NCI-H460 (cell line): Measurements from ENCODE around the gene INTS7. TPM values are rescaled to one million over a fixed set of nuclear protein-coding genes. Genes with fewer than 3 reads are reported as not detected.
"Not testable (repeated sequence)": the region's sequence is repeated elsewhere in the genome, so short reads cannot be mapped to it uniquely, and the experiment has no call there.

ENCODE experiments used
- DNase-seq: peaks from one replicate; pipeline ENCODE4 v3.0.0-alpha.2; 2016; ENCODE audit warnings: low read depth; ENCODE audit errors: extremely low read depth
- total RNA-seq: library from RNA; depleted of rRNA; stranded (reverse); fragments of >200 nt; shearing (Covaris generic); gene quantifications from 2 replicates; pipeline ENCODE4 v1.2.3, GENCODE V29; 2014

Gene INTS7
- total RNA-seq, 1 experiment from 2014 or later, result 45.5 TPM

DNA sequence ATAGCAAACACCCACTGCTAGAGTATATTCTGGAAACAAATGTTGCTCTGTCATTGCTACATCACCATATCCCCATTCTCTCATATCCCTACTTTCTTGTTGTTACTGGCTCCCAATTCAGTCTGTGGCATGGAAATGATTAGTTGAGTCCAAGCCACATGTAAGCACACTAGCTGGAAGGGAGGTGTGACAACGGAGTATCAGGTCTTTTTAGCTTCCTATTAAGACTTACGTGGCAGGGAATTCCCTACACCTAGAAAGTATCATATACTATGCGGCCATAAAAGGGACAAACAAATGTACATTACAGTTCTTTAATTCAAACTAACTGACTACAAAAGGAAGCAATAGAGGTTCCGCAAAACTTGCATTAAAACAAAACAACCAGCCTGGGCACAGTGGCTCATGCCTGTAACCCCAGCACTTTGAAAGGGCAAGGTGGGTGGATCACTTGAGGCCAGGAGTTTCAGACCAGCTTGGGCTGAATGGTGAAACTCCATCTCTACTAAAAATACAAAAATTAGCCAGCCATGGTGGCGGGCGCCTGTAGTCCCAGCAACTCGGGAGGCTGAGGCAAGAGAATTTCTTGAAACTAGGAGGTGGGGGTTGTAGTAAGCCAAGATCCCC is 48.6 kb downstream of the INTS7 start:
- DNase-seq, result no peak

DNA sequence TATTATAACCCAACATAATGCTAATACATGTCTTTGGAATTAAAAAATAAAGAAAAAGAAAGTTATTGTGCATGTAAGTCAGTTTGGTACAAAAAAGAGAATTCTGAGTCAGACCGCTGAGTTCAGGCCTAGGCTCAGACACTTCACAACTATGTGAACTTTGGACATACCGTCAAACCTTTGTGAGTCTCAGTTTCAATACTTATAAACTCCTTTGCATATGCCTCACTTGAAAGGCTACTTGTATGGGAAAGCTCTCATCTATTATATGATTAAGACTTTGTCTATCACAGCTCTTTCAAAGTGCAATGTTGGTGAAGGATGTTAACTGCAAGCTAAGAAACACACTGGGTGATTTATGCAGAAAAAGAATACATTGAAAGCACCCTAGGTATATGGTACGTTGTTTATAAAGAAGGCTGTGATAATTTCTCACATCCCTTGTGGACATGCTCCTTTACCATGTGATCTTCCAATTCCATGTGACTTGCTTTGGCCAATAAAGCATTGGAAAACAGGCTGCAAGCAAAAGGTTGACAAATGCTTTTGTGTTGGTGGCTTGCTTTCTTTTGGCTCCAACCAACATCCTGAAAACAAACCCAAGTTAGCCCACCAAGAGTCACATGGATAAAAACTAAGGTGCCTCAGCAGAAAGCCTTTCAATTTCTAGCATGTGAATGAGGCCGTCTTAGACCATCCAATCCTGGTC is 49.6 kb downstream of the INTS7 start:
- DNase-seq, result no peak

DNA sequence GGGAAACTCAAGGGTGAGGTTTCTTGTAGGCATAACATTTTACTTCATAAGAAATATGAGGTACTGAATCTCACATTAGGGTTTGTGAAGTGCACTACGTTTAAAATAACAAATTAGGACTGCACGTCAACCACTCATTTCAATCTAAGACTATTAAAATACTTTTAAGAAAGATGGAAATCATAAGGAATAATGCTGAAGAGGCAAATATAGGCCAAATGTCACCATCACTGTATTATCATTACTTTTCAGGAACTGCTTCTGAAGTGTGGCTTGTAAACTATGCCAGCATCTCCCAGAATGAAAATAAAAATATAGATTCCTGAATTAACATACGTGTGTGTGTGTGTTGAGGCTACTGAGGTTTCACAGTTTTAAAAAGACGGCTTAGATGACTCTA is 56.8 kb downstream of the INTS7 start:
- DNase-seq, result no peak

DNA sequence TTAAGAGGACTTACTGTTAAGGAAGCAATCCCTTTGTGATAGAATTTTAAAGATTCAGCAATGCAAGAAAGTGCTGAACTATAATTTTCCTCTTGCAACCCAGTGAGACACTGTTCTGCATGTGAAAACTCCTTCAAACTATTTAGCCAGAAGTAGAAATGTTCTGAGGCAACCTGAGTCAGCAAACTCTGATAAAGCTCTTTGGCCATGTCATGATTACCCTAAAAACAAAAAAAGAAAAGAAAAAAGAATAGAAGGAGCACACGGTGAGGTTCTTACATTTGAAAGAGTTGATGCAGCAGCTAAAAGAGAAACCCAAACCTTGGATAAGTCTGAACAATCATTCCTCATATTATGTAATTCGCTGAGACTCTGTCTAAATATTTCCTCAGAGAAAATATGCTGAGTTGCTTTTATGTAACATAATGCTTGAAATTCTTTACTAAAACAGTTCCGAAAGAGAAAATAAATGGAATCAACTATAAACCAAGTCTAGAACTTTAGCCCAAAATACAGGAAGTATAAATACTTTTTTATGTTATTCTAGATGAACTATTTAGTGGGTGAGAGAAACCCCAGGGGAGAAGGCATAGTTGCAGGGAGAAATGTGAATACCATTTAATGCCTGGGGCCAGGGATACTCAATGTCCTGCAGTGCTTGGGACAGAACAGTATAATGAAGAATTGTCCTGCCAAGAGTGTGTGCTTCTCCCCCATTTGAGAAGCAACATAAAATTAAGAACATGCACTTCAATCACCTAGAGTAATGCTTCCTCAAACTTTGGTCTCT is 60.0 kb downstream of the INTS7 start:
- no peak for DNase-seq

DNA sequence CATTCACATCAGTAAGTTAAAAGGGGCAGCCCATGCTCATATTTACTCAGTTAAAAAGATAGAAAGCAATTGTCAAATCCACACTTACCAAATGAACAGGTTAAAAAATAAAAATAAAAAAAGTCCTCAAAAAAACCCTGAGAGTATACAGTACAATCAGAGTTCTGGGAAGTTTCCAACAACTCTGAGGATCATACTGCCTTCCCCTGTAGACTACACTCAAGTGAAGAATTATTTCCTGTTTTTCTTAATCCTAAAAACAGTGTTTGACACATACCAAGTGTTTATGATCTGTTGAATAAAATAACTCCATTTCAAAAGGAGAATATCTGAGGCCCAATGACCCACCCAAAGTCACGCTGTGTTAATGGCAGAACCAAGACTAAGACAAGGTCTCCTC is 61.8 kb downstream of the INTS7 start:
- DNase-seq, result no peak

DNA sequence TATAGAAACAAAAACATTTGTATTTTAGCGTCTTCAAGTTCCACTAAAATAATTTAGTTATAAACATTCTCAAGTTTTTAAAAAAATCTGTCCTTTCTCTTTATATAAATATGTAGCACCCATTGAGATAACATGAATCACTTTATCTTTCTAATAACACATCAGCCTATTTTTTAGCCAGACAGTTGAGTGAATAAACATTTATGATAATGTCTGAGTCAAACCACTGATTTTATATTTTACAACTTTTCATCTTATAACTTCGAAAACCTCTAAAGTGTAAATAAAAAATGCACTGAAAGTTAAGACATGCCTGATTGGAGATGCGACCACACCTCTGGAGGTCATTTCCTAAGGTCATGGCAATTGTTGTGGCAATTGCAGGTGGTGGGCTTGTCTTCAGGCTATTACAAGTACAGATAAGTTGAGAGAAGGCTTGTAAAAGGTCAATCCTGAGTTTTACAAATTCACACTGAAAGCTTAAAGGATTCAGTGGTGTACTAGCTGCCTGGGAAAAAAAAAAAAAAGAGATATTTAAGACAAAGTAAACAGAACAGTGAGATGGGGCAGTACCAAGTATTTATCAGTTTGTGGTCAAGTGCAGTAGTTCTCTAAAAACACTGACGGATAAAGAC is 67.0 kb downstream of the INTS7 start:
- no peak for DNase-seq

DNA sequence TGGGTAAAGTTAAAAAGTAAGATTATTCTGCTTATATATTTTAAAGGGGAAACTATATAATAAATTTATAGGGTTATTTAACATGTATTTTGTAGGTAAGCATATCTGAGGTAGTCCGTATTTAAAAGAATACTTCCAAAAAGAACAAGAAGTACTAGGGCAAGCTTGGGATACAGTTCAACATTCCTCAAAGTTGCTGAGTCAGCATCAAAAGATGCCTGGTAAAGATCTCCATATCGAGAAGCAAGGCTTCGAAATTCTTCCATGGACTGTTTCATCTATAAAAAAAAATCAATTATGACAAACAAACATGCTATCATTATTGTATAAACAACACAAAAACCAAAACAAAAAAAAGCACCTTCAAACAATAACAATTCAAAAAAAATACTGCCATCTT is 67.7 kb downstream of the INTS7 start:
- no peak for DNase-seq

DNA sequence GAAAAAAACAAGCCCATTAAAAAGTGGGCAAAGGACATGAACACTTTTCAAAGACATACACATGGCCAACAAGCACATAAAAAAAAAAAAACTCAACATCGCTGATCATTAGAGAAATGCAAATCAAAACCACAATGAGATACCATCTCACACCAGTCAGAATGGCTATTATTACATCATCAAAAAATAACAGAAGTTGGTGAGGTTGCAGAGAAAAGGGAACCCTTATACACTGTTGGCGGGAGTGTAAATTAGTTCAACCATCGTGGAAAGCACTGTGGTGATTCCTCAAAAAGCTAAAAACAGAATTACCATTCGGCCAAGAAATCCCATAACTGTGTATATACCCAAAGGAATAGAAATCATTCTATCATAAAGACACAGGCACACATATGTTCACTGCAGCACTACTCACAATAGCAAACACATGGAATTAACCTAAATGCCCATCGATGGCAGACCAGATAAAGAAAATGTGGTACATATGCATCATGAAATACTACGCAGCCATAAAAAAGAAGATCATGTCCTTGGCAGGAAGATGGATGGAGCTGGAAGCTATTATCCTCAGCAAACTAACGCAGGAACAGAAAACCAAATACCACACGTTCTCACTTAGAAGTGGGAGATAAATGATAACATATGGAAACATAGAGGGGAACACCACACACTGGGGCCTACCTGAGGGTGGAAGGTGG is 70.1 kb downstream of the INTS7 start:
- no peak for DNase-seq

DNA sequence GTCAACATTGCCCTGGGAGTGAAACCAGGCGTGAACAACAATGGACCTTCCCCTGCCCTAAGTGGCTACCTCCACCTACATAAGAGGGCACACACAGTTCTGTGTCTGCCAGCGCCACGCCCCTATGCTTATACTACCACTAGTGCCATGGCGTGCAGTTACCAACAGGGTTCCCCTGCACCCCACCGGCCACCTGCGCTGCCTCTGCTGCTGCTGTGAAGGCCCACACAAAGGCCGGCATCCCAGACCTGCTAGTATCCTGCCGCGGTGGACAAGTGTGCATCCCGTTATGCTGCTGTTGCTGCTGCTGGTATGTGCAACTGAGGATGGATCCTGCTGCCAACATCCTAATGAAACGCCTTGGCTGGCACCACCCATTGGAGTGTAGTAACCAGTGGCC is 75.7 kb downstream of the INTS7 start:
- DNase-seq, result no peak

DNA sequence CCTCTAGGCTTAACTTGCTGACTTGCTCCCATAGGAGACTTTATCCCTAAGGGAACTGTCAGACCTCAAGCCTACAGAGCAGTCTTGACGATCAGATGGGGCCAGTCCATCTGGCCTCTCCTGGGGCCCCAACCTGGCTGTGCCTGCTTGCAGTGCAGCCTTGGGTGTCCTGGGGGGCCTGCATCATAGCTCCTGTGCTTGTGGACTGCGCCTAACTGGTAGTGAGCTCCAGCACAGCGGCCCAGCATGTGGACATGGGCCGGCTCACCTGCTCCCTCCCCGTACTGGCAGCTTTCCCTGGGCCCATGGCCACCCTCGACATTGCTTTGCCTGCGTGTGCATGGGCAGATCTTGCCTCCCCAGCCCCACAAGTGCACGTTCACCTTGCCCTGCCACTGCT is 76.1 kb downstream of the INTS7 start:
- no peak for DNase-seq

DNA sequence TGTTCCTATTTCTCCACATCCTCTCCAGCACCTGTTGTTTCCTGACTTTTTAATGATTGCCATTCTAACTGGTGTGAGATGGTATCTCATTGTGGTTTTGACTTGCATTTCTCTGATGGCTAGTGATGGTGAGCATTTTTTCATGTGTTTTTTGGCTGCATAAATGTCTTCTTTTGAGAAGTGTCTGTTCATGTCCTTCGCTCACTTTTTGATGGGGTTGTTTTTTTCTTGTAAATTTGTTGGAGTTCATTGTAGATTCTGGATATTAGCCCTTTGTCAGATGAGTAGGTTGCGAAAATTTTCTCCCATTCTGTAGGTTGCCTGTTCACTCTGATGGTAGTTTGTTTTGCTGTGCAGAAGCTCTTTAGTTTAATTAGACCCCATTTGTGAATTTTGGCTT is 81.3 kb downstream of the INTS7 start:
- not testable (repeated sequence) for DNase-seq

DNA sequence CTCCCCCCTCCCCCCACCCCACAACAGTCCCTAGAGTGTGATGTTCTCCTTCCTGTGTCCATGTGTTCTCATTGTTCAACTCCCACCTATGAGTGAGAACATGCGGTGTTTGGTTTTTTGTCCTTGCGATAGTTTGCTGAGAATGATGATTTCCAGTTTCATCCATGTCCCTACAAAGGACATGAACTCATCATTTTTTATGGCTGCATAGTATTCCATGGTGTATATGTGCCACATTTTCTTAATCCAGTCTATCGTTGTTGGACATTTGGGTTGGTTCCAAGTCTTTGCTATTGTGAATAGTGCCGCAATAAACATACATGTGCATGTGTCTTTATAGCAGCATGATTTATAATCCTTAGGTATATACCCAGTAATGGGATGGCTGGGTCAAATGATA is 81.8 kb downstream of the INTS7 start:
- DNase-seq, result not testable (repeated sequence)

DNA sequence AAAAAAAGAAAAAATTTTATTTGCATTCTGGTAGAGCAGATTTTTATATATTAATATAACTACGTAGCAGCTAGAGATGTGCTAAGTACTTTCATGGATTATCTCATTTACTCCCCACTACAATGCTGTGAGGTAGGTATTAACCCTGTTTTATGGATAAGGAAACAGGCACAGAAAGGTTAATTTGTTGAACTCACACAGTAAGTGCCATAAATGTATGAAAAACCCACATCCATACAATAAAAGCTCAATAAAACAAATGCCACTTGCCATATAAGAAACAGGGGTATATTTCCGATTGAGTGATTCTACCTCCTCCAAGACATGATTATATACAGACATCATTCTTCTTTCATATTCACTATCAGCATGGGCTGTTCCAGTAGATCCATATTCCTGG is 83.1 kb downstream of the INTS7 start:
- DNase-seq, result no peak

DNA sequence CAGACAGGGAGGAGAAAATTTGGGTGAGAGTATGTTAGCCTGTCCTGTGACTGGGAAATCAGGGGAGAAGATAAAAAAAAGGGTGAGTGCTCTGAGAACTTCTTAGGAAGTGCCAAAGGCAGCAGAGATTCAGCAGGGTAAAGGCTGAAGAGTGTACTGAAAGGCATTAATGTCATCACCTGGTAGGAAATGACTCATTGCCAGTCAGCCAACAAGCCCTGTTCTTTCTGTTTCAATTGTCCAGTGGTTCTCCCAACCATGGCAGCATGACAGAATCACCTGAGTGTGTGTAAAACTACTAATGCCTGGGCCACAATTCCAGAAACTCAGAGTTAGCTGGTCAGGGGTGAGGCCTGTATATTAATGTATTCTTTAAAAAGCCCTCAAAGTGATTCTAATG is 83.5 kb downstream of the INTS7 start:
- DNase-seq, result no peak

DNA sequence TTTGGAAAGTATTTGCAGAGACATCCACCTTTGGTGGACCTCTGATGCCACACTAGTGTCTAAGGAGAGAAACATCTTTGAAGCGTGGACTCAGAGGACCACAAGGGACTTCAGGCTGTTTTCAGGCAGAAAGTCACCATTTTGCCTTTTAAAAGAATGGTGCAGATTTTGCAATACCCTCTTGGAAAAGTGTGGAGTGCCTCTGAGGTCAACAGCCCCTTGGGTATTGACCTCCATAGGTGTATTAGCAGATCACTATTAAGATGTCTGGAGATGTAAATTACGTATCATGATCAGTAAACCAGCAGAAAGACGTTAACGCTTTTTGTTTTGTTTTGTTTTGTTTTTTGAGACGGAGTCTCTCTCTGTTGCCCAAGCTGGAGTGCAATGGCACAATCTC is 87.0 kb downstream of the INTS7 start:
- no peak for DNase-seq

DNA sequence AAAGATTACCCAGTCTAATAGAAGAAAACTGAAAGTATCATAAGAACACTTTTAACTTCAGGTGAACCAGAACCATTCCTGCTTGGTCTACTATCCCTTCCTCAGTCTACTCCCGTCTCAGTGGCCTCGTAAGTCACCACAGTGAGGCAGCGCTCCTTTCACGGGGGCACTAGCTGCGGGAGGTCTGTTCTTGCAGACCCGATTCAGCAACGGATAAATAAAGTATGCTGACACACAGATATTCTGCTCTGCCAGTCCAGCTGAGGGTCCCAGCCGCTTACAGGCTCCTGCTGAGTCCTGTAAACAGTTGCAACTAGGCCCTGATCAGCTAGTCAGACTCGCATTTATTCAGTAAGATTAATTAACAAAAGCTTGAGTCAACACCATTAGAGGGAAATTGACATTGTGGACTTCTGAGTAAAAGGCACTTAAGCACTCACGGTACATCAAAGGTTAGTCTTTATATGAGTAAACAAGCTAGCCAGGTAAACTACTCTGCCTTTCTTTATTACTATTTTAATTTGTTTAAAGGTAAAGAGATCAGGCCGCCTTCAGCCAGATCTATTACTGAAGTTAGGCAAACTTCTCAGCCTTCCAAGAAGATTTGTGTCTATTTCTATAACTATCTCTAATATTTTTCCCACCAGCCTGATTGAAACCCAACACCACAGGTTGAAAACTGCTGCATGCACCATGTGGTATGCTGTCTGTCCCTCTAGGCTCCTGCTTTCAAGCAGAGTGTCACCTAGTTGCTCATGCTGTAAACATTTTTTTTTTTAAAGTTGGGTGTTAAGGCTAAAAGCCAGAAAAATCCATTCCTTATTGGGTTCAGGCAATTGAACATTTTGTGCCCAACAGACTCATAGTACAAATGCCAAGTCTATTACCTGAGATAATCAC is 87.7 kb downstream of the INTS7 start:
- DNase-seq, result no peak

DNA sequence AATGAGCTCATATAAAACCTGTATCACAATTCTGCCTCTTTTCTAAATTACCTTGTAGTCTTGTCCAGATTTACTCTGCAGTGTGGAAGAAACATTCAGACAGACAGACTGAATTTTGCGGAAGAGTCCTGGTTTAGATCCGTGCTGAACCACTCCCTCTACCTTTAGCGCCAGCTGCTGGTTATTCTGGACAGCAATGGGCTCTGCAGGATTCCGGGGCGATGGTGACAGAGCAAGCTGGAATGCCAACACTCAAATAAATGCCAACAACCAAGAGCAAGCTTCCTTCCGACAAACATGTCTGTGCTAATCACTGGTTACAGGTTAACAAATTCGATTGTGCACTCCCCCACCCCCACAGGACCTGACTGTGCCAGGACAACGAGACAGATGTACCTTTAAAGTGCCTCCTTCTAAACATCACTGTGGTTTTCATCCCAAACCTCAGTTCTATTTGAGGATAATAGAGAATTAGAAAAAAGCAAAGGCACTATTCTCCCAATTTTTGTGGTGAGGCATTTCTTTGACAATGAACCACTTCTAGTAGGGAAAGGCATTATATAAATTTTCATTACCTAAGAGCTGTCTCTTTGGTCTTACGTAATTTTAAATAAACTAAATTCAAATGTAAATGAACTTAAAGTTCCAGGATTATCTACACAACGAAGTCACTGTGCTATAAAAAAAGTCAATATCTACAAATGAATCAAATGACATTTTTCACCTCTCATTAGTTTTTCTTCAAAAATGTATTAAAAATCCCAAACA is 90.4 kb downstream of the INTS7 start:
- peak; percentile 84 for DNase-seq

DNA sequence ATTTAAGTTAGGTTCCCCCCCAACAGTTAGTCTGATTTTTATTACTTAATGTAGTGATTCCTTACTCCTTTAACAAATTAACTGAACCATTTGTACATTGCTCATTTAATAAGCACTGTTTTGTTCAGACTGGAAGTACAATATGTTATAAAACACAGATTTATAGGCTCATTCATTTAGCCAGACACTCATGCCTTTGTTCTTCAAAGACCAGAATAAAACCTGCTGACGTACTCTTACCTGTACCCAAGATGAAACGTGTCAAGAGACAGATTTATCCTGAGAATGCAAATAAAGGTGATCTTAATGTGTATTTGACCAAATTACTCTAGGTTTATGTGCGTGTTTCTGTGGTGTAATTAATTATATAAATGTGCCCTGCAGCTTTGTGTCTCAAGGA is 92.8 kb downstream of the INTS7 start:
- DNase-seq, result no peak

DNA sequence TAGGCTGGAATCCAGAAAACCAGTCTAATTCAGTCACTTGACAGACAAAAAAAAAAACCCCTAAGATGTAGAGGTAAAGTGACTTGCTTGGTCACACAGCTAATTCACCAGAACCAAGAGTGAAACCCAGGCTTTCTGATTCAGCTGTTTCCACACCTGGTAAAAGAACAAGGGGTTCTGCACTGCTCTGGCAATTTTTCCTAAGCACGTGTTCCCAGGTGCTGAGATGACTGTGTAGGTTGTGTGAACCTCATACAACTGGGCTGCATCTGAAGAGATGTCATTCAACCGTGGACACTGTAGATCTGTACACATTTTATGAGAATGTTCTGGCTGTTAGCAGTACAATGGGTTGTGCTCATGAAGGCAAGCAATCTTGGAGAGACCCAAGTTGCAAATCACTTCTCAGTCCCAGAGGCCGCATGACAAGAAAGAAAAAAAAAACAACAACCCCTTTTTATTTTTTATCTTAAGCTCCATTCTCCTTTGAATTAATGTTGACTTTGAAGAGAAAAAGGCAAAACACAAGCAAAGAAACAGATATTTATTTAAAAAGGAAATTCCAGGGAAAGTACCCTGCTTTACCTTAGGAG is 95.4 kb downstream of the INTS7 start:
- DNase-seq, result no peak
